Brain microvascular endothelial cell (primary cell): ENCODE data around the gene MESD.

ENCODE experiments used
- DNase-seq: peaks from one replicate; pipeline ENCODE4 v3.0.0-alpha.2; 2020
- H3K27ac ChIP-seq: fragments of 250-450 bp; sonication (Bioruptor Pico); 2 replicates; pipeline ENCODE4 v1.5.1; 2020; ENCODE audit warnings: mild to moderate bottlenecking, moderate library complexity
- H3K27me3 ChIP-seq: fragments of 250-450 bp; sonication (Bioruptor Pico); replicated peaks from 2 replicates; pipeline ENCODE4 v1.5.1; 2020; ENCODE audit warnings: mild to moderate bottlenecking
- H3K36me3 ChIP-seq: fragments of 250-450 bp; sonication (Bioruptor Pico); replicated peaks from 2 replicates; pipeline ENCODE4 v1.5.1; 2020; ENCODE audit warnings: mild to moderate bottlenecking
- H3K4me3 ChIP-seq: 2 replicates; pipeline ENCODE4 v1.5.1; 2011; ENCODE audit warnings: low read depth, mild to moderate bottlenecking, control low read depth, low read length, moderate library complexity
- CTCF ChIP-seq: IDR thresholded peaks from 2 replicates; pipeline ENCODE4 v1.5.1; 2011; ENCODE audit warnings: low read depth, mild to moderate bottlenecking, moderate library complexity, low read length, control low read depth, inconsistent platforms; ENCODE audit errors: missing control alignments
- in situ Hi-C: cut with HindIII; loops from 2 replicates; pipeline ENCODE4 v1.10.0; 2017; ENCODE audit warnings: low sequenced_read_pairs, low pct_ligation_motif_present

The MESD gene

DNA sequence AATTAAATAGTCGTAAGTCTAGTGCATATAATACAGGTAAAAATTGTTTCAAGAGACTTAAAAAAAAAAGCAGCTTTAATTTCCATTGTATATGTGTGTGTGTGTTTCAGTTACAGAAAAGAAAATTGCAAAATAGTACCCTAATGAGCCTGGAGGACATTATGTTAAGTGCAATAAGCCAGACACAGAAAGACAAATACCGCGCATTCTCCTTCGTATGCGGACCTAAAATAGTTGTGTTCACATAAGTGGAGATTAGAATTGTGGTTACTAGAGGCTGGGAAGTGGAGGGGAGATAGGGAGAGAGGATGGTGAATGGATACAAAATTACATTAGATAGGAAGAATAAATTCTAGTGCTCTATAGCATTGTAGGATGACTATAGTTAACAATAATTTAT is 3.6 kb downstream of the MESD start:
- Histone ChIP-seq H3K4me3 (no peak overlapping the region), H3K27me3 (no peaks in the 10 kb centered on the region), H3K36me3 (no peaks in the 10 kb centered on the region), H3K27ac (no peak overlapping the region)
- in situ Hi-C loops = no loop called here
- no peak for DNase-seq
- no peak for TF ChIP-seq CTCF

GRCh38 chr15:80984856-80985255 is 4.8 kb downstream of the MESD start:
- no peak for DNase-seq
- no peaks in the 10 kb centered on the region for H3K36me3 ChIP-seq
- H3K4me3 ChIP-seq = no peak overlapping the region
- H3K27ac ChIP-seq = no peak overlapping the region
- in situ Hi-C loops = no loop called here
- no peak for TF ChIP-seq CTCF
- no peaks in the 10 kb centered on the region for H3K27me3 ChIP-seq

DNA sequence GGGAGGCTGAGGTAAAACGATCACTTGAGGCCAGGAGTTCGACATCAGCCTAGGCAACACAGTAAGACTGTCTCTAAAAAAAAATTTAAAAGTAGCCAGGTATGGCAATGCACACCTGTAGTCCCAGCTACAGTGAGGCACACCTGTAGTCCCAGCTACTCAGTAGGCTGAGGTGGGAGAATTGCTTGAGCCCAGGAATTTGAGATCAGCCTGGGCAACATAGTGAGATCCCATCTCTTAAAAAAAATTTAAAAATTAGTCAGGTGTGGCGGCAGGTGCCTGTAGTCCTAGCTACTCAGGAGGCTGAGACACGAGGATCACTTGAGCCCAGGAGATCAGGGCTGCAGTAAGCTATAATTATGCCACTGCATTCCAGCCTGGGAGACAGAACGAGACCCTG is 6.8 kb downstream of the MESD start:
- DNase-seq = no peak
- Histone ChIP-seq H3K4me3 (no peak overlapping the region), H3K27ac (no peak overlapping the region), H3K27me3 (no peaks in the 10 kb centered on the region), H3K36me3 (peaks cover 6% of the 10 kb centered on the region)
- in situ Hi-C loops = no loop called here
- no peak for TF ChIP-seq CTCF

DNA sequence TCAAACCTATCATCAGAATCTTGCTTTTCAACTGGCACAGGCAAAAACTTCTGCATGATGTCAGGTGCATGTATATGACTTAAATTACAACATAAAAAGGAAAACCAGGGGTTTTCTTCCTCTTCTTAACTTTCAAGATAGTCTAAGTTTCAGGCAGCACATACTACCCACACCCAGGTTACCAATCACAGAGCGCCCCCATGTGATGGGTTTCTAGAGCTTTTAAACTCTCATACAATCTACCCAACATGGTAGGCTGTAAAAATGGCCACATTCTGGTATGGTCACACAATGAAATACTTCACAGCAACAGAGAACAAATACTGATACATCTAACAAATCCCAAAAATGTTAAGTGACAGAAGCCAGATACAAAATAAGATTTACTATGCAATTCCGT is 7.4 kb downstream of the MESD start:
- no peak for TF ChIP-seq CTCF
- in situ Hi-C loops = no loop called here
- Histone ChIP-seq H3K27me3 (no peaks in the 10 kb centered on the region), H3K4me3 (no peak overlapping the region), H3K36me3 (peaks cover 6% of the 10 kb centered on the region), H3K27ac (no peak overlapping the region)
- DNase-seq = no peak

DNA sequence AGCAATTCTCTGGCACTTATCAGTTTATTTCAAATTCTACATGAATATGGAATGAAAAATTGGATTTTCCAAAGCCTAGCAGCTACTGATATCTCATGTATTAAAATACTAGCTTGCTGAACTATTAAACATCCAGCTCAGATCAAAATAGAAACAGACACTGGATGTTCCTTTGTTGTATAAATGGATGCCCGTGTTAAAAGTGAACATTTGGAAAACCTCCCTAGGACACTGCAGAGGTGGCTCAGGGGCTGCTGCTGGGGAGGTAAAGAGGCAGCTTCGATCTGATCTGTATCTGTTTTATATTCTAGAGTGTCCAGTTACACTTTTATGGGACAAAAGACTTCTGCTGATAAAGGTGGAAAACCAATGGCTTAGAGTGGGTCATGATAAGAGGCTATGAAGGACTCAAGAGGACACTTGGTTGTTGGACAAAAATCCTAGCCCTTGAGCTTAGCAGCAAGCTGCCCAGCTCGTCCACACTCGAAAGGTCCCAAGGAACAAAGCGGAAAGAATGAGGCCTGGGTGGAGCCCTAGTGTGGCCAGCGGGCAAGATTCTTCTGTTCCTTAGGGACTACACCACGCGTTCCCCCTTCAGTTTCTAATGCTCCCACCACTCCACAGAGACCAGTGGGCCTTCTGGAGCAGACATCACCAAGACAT is 9.9 kb downstream of the MESD start:
- in situ Hi-C loops = no loop called here
- Histone ChIP-seq H3K27ac (no peak overlapping the region), H3K4me3 (no peak overlapping the region), H3K36me3 (peaks cover 6% of the 10 kb centered on the region), H3K27me3 (no peaks in the 10 kb centered on the region)
- DNase-seq = no peak
- no peak for TF ChIP-seq CTCF

DNA sequence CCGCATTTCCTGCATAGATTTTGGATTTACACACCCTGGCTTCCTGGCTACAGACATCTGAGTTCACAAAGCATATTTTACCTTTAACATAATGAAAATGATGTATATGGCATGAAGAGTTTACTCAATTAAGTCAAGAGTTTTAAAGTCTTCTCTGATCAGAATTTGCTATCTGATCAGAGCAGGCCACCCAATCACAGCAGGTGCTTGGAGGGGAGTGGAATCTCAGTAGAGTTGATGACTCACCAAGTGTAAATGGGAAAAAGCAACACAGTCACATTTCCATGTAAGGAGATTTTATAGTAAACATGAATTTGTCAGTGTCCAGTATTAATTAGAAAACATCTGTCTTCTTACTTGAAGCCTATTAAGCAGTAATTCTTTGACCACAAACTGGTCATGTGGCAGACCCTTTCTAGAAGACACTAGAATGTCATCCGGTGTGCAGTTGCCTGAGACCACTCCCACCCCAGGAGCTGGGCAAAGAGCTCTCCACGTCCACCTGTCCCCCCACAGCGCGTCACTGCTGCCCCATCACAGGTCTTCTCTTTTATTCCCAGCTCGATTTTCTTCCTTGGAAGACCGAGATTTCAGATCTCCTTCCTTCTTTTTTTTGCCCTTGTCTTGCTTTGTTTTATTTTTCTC is 10.8 kb downstream of the MESD start:
- Histone ChIP-seq H3K27me3 (no peaks in the 10 kb centered on the region), H3K27ac (no peak overlapping the region), H3K36me3 (peaks cover 6% of the 10 kb centered on the region), H3K4me3 (no peak overlapping the region)
- no peak for DNase-seq
- TF ChIP-seq CTCF = no peak
- in situ Hi-C loops = no loop called here
